Activated CD4-positive, alpha-beta T cell treated with anti-CD3 and anti-CD28 coated beads, Interleukin-2, amount 50 U/mL, for 16 hours (primary cell): ENCODE results near the gene C17orf75.
"Not testable (repeated sequence)": the region's sequence is repeated elsewhere in the genome, so short reads cannot be mapped to it uniquely, and the experiment has no call there.

ENCODE experiments used
- DNase-seq: peaks from one replicate; pipeline ENCODE4 v3.0.0-alpha.2; 2020

The C17orf75 gene, protein sequence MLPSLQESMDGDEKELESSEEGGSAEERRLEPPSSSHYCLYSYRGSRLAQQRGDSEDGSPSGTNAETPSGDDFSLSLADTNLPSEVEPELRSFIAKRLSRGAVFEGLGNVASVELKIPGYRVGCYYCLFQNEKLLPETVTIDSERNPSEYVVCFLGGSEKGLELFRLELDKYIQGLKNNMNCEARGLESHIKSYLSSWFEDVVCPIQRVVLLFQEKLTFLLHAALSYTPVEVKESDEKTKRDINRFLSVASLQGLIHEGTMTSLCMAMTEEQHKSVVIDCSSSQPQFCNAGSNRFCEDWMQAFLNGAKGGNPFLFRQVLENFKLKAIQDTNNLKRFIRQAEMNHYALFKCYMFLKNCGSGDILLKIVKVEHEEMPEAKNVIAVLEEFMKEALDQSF

DNA sequence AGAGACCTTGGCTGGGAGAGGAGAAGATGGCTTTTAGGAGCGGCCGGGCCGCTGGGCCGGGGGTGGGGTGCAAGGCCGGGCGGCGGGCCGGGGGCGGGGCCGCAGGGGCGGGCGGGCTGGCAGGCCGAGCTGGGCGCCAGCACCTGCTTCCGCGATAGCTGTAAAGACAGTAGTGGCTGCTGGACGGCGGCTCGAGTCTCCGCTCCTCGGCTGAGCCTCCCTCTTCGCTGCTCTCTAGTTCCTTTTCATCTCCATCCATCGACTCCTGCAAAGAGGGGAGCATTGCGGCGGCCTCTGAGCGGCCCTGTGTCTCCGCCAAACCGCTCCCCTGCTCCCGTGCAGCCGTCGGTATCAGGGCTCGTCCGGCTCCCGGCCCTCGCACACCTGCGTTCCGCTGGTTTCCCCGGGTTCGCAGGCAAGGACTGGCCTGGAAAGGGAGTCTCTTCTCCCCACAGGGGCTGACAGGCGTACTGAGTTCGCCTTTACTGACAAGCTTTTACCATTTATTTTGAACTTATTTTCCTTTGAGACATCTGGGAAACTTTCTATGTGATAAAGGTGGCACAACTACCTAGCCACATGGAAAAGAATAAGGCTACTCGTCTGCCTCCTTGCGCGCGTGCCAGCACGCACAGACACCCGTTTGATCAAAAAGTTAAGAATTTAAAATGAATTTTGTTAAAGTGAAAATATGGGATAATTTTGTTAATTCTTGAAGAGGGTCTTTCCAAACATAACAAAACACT lies at the start of gene C17orf75:
Gene C17orf75, minus strand, starts transcription at position 317 of the 746 bp plus-strand sequence. Its CDS starts 34 bp downstream, at position 283.
- peak; percentile 85 for DNase-seq

DNA sequence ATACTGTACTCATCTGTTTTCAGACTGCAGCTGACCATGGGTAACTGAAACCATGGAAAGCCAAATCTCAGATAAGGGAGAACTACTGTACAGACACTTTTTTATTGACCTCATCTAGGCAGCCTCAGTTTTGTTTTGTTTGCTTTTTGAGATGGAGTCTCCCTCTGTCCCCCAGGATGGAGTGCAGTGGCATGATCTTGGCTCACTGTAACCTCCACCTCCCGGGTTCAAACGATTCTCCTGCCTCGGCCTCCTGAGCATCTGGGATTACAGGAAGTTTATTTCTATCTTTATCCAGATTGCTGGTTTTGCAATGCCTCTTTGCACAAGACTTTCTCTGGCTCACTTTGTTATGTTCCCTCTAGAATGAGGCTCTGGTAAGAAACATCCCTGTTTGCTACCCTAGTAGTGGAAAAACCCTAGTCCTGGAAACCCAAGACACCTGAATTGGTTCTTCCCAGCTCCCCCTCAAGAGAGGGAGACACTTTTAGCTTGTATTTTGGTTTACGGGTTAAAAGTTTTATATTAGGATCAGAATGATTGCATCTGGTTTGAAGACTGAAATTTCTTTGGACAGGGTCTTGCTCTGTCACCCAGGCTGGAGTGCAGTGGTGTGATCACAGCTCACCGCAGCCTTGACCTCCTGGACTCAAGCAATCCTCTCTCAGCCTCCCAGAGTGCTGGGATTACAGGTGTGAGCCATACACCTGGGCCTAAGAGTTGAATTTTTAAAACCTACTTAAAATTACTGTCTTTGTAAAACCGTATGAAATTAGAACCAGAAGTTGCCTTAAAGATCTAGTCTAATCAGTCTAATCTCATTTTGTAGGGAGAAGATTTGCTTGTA lies 46.9 kb upstream of the C17orf75 start:
- DNase-seq, result no peak

DNA sequence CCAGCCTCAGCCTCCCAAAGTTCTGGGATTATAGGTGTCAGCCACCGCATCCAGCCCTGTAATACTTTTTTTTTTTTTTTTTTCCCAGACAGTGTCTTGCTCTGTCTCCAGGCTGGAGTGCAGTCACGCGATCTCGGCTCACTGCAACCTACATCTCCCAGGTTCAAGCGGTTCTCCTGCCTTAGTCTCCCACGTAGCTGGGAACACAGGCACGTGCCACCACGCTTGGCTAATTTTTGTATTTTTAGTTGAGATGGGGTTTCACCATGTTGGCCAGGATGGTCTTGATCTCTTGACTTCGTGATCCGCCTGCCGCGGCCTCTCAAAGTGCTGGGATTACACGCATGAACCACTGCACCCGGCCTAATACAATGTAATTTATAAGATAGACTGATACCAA lies 46.2 kb upstream of the C17orf75 start:
- not testable (repeated sequence) for DNase-seq

DNA sequence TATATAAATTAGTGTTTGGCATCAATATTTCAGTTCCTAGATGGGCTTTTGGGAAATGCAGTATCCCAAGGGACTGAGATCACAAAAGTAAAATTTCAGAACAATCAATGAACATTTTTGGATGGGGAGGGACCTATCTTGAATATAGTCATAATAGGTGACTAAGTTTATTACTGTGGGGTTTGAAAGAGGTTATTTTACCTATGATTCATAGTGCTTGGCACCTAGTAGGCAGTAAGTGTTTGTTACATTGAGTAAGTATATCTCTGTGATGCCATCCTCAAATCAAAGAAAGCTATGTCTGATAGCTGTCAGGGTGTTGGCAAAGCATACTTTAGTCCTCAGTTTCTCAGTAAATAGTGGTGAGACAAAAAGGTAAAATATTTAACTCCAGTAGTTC lies 44.9 kb upstream of the C17orf75 start:
- DNase-seq, result no peak

DNA sequence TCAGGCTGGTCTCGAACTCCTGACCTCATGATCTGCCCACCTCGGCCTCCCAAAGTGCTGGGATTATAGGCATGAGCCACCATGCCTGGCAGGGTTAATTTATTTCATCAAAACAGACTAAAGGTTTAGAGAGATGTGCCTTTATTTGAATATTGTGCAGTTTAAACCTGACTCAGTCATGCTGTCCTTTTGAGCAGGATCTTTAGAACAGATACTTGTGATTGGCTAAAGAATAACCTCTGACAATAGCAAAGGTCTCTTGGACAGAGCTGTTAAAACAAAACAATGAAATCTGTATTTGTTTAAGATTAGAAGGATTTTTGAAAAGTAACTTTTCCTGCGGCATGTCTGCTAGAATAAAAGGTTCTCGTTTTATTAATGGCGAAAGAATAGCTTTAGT lies 44.0 kb upstream of the C17orf75 start:
- DNase-seq, result no peak

DNA sequence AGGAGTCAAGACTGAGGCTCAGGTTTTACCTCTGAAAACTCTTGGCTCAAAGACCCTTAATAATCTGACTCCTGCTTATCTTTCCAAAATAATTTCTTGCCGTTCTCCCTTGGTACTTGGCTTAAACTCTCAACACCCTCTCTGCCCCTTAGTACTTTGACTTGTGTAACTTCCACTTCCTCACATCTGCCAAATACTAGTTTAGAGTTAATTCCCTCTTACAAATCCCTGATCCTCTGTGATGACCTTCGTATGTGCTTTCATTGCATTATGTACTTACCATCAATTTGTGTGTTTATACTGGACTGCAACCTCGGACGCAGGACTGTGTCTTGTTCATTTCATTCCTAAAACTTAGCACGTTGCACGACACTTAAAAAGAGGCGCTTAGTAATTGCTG lies 43.1 kb upstream of the C17orf75 start:
- DNase-seq, result no peak

DNA sequence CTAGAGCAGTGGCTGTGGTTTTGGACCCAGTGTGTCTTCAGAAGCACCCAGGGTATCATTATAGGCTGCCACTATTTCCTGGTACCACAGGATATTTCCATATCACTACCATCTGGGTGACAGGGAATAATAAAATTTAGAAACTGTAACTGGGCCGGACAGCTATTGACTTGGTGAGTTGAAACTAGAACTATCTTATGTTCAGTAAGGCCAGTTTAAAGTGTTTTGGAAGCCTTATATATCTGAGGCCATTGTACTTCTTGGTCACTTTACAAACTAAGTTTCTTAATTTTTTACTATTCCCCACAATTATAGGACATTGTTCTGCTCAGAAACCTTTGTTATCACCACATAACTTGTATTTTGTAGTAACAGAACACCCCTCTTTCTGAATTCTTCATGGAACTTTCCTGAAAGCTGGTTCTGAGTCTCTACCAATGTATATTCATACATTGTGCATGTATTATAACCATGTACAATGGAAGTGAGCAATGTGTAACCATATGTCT lies 42.0 kb upstream of the C17orf75 start:
- DNase-seq, result no peak

DNA sequence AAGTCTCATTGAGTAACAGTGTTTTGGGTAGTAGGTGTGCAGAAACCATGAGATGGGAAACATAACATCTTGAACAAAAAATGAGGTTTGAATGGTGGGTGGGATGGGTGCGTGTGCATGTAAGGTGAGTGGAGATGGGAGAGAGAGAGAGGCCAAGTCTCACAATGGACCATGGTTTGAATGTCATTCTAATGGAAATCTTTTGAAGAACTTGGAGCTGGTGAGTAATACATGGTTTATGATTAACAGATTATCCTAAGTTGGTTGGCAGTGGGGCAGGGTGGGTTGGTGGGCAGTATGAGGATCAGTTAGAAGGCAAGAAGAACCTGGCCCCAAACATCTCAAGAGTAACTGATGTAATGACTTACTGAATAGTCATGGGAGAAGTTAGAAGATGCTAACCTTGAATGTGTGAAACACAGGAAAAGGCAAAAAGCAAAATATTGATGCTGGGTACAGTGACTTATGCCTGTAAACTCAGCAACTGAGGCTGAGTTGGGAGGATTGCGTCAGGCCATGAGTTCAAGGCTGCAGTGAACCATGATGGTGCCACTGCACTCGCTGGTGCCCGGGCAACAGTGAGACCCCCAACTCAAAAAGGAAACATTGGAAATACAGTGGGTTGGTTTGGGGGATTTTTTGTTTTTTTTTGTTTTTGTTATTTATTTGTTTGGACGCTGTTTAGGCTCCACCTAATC lies 40.7 kb upstream of the C17orf75 start:
- DNase-seq, result no peak

DNA sequence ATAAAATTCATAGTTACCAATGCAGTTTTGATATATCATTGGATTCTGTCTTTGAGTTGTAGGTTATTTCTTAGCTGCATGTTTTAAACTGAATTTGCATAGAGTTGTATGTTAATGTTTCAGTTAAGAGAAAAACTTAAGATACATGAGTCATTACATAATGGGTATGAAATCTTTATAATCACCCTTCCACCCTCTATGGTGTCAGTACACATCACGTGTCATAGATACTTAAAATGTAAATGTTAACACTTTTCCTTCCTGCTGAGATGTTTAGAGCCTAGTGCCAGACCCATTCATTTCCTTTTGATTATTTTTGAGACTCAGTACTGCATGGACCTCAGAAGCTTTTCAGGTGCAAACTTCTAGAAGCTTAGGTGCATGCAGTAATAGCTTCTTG lies 28.5 kb upstream of the C17orf75 start:
- no peak for DNase-seq

DNA sequence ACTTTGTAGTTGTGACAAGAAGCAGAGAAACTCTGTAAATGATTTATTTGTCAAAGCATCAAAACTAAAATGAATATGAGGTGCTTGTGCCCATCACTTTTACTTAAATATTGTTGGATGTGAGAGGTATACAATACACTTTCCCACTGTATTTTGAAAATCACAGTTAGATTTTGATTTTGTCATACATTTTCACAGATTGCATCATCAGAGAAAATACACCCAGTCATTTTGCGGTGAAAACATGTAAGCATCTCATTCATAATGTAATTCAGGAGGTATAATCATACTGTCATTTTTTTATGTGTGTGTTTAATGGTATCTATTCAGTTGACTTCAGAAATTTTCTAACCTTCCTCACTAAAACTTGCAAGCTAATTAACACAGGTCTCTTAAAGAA lies 19.3 kb upstream of the C17orf75 start:
- DNase-seq, result no peak

DNA sequence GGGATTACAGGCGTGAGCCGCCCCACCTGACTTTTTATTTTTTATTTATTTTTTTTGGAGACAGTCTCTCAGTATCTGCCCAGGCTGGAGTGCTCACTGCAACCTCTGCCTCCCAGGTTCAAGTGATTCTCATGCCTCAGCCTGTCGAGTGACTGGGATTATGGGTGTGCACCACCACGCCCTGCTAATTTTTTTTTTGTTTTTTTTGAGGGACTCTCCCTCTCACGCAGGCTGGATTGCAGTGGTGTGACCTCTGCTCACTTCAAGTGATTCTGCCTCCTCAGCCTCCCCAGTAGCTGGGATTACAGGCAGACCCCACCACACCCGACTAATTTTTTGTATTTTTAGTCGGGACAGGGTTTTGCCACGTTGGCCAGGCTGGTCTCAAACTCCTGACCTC lies 15.6 kb upstream of the C17orf75 start:
- no peak for DNase-seq

DNA sequence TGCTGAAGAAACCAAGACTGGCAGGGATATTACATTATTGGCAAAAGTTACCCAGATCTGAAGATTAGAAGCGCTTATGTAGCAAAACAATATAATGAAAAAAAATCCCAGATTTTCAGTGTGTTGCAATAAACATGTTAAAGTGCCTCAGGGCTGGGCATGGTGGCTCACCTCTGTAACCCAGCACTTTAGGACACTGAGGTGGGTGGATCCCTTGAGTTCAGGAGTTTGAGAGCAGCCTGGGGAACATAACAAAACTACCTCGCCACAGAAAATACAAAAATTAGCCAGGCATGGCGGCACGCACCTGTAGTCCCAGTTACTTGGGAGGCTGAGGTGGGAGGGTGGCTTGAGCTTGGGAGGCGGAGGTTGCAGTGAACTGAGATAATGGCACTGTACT lies 14.8 kb upstream of the C17orf75 start:
- no peak for DNase-seq

DNA sequence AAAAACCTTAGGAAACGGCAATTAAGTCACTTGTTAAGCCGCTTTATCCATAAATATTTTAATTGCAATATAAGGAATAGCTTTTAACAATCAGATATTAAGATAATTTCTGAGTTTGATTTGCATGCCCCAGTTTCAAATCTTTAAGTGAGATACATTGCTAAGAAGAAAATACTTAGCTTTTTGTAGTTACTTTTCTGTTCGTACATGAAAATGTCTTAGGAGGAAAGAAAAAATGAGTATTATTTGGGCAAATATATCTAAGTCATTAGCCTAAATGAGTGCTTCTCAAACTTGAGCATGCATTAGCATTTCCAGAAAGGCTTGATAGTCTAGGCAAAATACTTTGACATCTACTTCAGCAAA lies 14.4 kb upstream of the C17orf75 start:
- DNase-seq, result no peak

DNA sequence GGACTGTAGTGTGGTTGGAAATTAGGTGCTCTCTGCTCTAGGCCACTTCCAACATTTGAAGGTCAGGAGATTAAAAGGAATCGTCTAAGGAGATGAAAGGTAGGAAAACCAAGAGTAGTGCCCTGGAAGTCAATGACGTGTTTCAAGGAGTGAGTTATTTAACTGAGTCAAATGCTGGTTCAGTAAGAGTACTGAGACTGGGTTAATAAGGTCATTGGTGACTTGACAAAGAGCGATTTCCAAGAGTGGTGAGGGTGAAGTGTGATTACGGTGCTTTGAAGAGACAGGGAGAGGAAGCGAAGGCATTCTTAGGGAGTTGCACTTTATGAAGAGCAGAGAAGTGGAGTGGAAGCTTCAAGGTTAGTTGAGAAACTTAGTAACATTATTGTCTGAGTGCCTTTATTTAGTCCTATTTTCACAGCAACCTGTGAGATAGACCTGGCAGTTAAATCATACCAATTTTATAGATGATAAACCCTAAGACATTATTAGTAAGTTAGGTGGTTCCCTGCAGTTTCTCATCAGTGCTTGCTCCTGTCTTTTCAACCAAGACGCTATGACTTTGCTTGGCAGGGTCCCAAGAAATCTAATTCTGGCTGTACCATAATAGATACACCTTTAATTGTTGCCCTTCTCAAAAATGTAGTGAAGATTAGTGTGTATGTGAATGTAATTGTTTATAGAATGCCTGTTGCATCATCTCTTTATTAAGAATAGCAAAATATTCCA lies 13.8 kb upstream of the C17orf75 start:
- DNase-seq, result no peak

DNA sequence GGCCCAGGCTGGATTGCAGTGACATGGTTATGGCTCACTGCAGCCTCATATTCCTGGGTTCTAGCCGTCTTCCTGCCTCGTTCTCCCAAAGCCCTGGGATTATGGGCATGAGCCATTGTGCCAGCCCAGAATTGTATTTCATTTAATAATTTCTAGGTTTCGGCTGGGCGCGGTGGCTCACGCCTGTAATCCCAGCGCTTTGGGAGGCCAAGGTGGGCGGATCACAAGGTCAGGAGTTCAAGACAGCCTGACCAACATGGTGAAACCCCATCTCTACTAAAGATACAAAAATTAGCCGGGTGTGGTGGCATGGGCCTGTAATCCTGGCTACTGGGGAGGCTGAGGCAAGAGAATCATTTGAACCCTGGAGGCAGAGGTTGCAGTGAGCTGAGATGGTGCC lies 10.8 kb upstream of the C17orf75 start:
- DNase-seq, result not testable (repeated sequence)

DNA sequence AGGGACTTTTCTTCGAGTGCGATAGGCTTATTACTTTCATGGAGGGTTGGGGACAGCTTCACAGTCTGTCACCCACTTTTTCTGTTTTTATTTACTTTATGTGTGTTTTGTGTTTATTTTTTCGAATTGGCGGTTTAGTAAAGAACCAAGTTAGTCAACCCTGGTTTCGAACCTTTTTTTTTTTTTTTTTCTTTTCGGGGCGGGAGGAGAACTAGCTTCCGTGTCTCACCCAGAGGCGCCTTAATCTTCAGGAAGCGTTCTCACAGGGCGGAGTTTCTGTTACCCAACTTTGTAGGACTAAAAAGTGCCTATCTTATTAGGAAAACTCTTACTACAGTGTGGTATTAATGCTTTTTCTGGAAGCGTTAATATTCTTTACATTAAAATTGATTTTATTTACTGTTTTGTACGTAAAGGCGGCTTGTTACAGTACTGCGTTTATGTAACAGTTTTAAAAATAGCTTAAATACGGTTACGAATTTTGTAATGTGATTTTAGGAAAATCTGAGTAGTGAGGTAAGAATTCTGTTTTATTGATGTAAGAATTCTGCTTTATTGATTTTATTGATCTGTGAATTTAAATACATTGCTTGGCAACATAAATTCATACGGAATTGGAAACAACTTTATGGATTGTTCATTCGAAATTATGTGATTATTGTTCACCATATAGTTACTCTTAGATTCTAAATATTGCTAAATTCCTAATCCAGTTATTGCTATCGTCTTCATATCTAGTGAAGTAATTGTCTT lies 8.9 kb upstream of the C17orf75 start:
- peak; percentile 60 for DNase-seq

DNA sequence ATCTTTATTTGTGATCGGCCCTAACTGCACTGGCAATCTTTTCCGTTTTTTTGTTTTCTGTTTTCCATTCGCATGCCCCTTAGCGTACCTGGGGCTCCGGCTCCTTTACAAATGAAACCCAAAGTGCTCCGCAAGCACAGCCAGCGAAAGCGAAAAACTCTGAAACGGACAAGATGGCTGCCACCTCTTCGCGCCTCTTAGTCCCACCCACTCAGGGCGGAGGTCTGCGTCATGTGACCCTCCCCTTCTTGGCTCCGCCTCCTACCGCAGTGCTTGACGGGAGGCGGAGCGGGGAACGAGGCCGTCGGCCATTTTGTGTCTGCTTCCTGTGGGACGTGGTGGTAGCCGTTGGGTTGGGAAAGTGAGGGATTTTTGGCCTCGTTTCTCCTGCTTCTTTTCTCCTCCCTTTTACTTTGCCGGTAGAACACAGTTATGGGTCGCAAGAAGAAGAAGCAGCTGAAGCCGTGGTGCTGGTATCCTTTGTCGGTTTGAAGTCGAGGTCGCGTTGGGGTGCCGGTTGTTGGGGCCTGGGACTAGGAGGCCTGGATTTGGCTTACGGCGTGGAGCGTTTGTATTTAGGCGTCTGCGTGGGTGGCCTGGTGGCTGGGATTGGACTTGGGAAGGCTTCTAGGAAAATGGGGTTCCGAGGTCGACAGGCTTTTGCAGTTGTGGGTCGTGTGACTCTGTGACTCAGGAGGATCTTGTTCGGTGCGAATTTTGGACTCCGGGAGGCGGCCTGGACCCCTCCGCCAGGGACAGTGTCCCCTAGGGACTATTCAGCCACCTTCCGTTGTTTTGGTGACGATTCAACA lies 8.1 kb upstream of the C17orf75 start, which contains the start of gene ZNF207:
Gene ZNF207, plus strand, starts transcription at position 304 of the 812 bp plus-strand sequence. Its CDS starts 129 bp downstream, at position 433.
- peak; percentile 97 for DNase-seq

DNA sequence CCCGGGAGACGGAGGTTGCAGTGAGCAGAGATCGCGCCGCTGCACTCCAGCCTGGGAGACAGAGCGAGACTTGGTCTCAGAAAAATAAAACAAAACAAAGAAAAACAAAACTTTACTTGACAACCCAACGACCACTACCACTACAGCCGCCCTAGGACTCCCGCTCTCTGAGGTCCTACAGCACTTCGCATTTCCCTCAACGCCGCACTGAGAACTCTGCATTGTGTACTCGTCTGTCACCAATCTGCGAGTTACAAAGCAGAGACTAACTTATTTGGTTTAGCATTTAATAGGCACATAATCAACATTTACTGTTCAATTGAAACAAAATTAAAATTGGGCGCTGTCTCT lies 7.5 kb upstream of the C17orf75 start:
- no peak for DNase-seq

DNA sequence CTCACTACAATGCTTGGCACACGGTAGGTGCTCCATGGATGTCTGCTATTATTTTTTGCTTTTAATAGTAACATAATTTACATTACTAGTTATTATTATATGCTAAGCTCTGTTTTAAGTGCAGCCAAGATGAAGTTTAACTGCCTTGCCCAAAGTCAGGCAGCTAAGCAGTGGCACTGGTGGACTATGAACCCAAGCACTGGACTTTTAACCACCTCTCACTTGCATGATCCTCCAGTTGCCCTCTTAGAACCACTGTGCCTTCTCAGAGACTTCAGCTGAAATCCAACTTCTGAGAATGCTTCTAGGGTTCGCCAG lies 6.5 kb upstream of the C17orf75 start:
- no peak for DNase-seq

DNA sequence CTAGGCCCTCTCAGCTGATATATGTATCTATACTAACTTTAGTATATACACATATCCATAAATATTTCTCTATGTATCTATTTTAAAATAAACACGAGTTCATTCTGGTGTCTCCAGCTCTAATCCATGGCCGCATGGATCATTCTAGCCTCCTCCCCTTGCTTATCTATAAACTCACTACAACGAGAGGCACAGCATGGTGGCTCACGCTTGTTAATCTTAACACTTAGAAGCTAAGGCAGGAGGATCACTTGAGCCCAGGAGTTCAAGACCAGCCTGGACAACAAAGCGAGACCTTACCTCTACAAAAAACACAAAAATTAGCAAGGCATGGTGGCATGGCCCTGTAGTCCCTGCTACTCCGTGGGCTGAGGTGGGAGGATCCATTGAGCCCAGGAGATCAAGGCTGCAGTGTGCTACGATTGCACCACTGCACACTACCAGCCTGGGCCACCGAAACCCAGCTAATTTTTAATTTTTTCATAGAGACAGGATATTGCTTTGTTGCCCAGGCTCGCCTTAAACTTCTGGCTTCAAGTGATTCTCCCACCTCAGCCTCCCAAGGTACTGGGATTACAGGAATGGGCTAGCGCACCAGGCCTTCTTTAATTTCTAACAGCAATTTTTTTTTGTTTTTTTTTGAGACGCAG lies 4.1 kb upstream of the C17orf75 start:
- no peak for DNase-seq
